ENCODE results near the gene CDSN. TPM values are rescaled to one million over a fixed set of nuclear protein-coding genes. Genes with fewer than 3 reads are reported as not detected.

The CDSN gene
- total and polyA plus RNA-seq, 7 experiments from 2014 or later, result not detected

- H3K27me3 Mint-ChIP-seq, result peaks cover 0 to 3% (median 0%) of the 10 kb centered on the region in 5 donors
- H3K36me3 ChIP-seq (ENCODE audit: control insufficient read depth in 2 of 3, insufficient read depth in 3 of 3, low read length in 3 of 3), result peaks cover 0 to 30% (median 0%) of the 10 kb centered on the region in 3 experiments
- no peaks in the 10 kb centered on the region for H3K9me3 ChIP-seq (ENCODE audit: control insufficient read depth in 2 of 3, low read length in 3 of 3)
- DNase-seq, result no peak
- H3K4me1 ChIP-seq (ENCODE audit: control insufficient read depth in 2 of 2, insufficient read depth in 2 of 2, low read length in 2 of 2), result peaks cover 0 to 5% of the 10 kb centered on the region in 2 donors
- peaks cover 0 to 3% (median 0%) of the 10 kb centered on the region in 11 donors for H3K9me3 Mint-ChIP-seq
- no peak overlapping the region for H3K4me3 ChIP-seq (ENCODE audit: low read length)
- no peaks in the 10 kb centered on the region for H3K27me3 ChIP-seq (ENCODE audit: control insufficient read depth in 2 of 2, insufficient read depth in 2 of 2, low read length in 2 of 2)
- intact Hi-C loops (cut with micrococcal nuclease), result no loop called here
- H3K27ac Mint-ChIP-seq, result no peak overlapping the region
- ChIA-PET CTCF (interaction anchor here (0.8 kb wide), 1 partner anchor 226 kb away, joined by 3 read pairs; no protein-coding TSS in a partner anchor), POLR2A (interaction anchor here (0.6 kb wide), 1 partner anchor 215 kb away, joined by 3 read pairs; no protein-coding TSS in a partner anchor)
- no peak overlapping the region for H3K4me3 Mint-ChIP-seq
- H3K36me3 Mint-ChIP-seq, result peaks cover 0 to 15% (median under 1%) of the 10 kb centered on the region in 5 donors
- no peak overlapping the region for H3K27ac ChIP-seq (ENCODE audit: low read depth, low read length)
- H3K4me1 Mint-ChIP-seq, result peaks cover 4 to 8% (median 7%) of the 10 kb centered on the region in 7 donors
- ATAC-seq, result no peak
These were observed 20.4 kb upstream of the CDSN start for GRCh38 chr6:31140643-31141042.

- DNase-seq (no peak), ATAC-seq (no peak)
- H3K4me1 ChIP-seq (ENCODE audit: control insufficient read depth in 2 of 2, insufficient read depth in 2 of 2, low read length in 2 of 2), result peaks cover 0 to 5% of the 10 kb centered on the region in 2 donors
- no peaks in the 10 kb centered on the region for H3K27me3 ChIP-seq (ENCODE audit: control insufficient read depth in 2 of 2, insufficient read depth in 2 of 2, low read length in 2 of 2)
- H3K27ac ChIP-seq (ENCODE audit: low read depth, low read length), result no peak overlapping the region
- no peaks in the 10 kb centered on the region for H3K9me3 ChIP-seq (ENCODE audit: control insufficient read depth in 2 of 3, low read length in 3 of 3)
- H3K36me3 ChIP-seq (ENCODE audit: control insufficient read depth in 2 of 3, insufficient read depth in 3 of 3, low read length in 3 of 3), result peaks cover 0 to 20% (median 0%) of the 10 kb centered on the region in 3 experiments
- H3K27me3 Mint-ChIP-seq, result peaks cover 0 to 3% (median 0%) of the 10 kb centered on the region in 5 donors
- H3K36me3 Mint-ChIP-seq, result peaks cover 0 to 8% (median 0%) of the 10 kb centered on the region in 5 donors
- H3K27ac Mint-ChIP-seq, result no peak overlapping the region
- H3K4me3 ChIP-seq (ENCODE audit: low read length), result no peak overlapping the region
- intact Hi-C loops (cut with micrococcal nuclease), result no loop called here
- H3K4me3 Mint-ChIP-seq, result peak overlapping the region in 1 of 10 donors; percentile 11
- ChIA-PET POLR2A (interaction anchor here (0.7 to 3.2 kb wide), 2 partner anchors 76 to 226 kb away, joined by 3 to 28 read pairs; no protein-coding TSS in a partner anchor), CTCF (interaction anchor here (0.9 to 3.3 kb wide), 3 partner anchors 31 to 227 kb away, joined by 3 to 26 read pairs (median 3); no protein-coding TSS in a partner anchor)
- peaks cover 0 to 1% (median 0%) of the 10 kb centered on the region in 11 donors for H3K9me3 Mint-ChIP-seq
- H3K4me1 Mint-ChIP-seq, result peaks cover 4 to 8% (median 7%) of the 10 kb centered on the region in 7 donors
These were observed 19.4 kb upstream of the CDSN start for GRCh38 chr6:31139599-31139998.

- Histone ChIP-seq H3K27ac (ENCODE audit: low read depth, low read length) (no peak within 1 kb of the TSS), H3K9me3 (ENCODE audit: control insufficient read depth in 2 of 3, low read length in 3 of 3) (no peaks in the 10 kb centered on the region), H3K4me3 (ENCODE audit: low read length) (no peak within 1 kb of the TSS), H3K4me1 (ENCODE audit: control insufficient read depth in 2 of 2, insufficient read depth in 2 of 2, low read length in 2 of 2) (peaks cover 0 to 5% of the 10 kb centered on the region in 2 donors), H3K27me3 (ENCODE audit: control insufficient read depth in 2 of 2, insufficient read depth in 2 of 2, low read length in 2 of 2) (no peaks in the 10 kb centered on the region), H3K36me3 (ENCODE audit: control insufficient read depth in 2 of 3, insufficient read depth in 3 of 3, low read length in 3 of 3) (peaks cover 0 to 15% (median 0%) of the 10 kb centered on the region in 3 experiments)
- ChIA-PET POLR2A (interaction anchor here (0.7 to 3.2 kb wide), 3 partner anchors 56 to 227 kb away, joined by 3 to 28 read pairs (median 3); no protein-coding TSS in a partner anchor), CTCF (interaction anchor here (0.6 to 3.3 kb wide), 9 partner anchors 13 to 237 kb away, joined by 3 to 26 read pairs (median 3); no protein-coding TSS in a partner anchor)
- intact Hi-C loops (cut with micrococcal nuclease), result no loop called here
- Mint-ChIP-seq H3K4me3 (peak within 1 kb of the TSS in 4 of 10 donors; percentile 11 to 79 (median 76)), H3K4me1 (peaks cover 4 to 8% (median 7%) of the 10 kb centered on the region in 7 donors), H3K36me3 (peaks cover 0 to 8% (median 0%) of the 10 kb centered on the region in 5 donors), H3K9me3 (peaks cover 0 to 1% (median 0%) of the 10 kb centered on the region in 11 donors), H3K27me3 (peaks cover 0 to 3% (median 0%) of the 10 kb centered on the region in 5 donors), H3K27ac (peak within 1 kb of the TSS in 3 of 9 donors; percentile 70 to 88 (median 71))
- ATAC-seq (no peak), DNase-seq (no peak)
These were observed 18.7 kb upstream of the CDSN start, which contains the start of gene PSORS1C2 for GRCh38 chr6:31138982-31139381. PSORS1C2 (minus strand) TSS chr6:31139066; CDS start chr6:31139026, 40 bp downstream.

GRCh38 chr6:31135710-31136109 lies 15.5 kb upstream of the CDSN start:
- H3K27ac ChIP-seq (ENCODE audit: low read depth, low read length), result no peak overlapping the region
- Mint-ChIP-seq H3K36me3 (no peaks in the 10 kb centered on the region), H3K27me3 (peaks cover 0 to 3% (median 0%) of the 10 kb centered on the region in 5 donors), H3K27ac (no peak overlapping the region), H3K4me1 (peaks cover 4 to 8% (median 7%) of the 10 kb centered on the region in 7 donors), H3K4me3 (no peak overlapping the region), H3K9me3 (peaks cover 0 to 1% (median 0%) of the 10 kb centered on the region in 11 donors)
- H3K4me1 ChIP-seq (ENCODE audit: control insufficient read depth in 2 of 2, insufficient read depth in 2 of 2, low read length in 2 of 2), result peaks cover 0 to 5% of the 10 kb centered on the region in 2 donors
- no peaks in the 10 kb centered on the region for H3K36me3 ChIP-seq (ENCODE audit: control insufficient read depth in 2 of 3, insufficient read depth in 3 of 3, low read length in 3 of 3)
- intact Hi-C loops (cut with micrococcal nuclease), result loop anchor here (2.0 kb wide), 3 partner anchors 23 to 305 kb away; partner anchors contain the start of gene TCF19 (in 1 of the 2)
- no peak overlapping the region for H3K4me3 ChIP-seq (ENCODE audit: low read length)
- DNase-seq, result no peak
- no peak for ATAC-seq
- H3K27me3 ChIP-seq (ENCODE audit: control insufficient read depth in 2 of 2, insufficient read depth in 2 of 2, low read length in 2 of 2), result no peaks in the 10 kb centered on the region
- ChIA-PET POLR2A (no interaction called here), CTCF (interaction anchor here (0.5 to 1.4 kb wide), 4 partner anchors 31 to 231 kb away, joined by 3 to 5 read pairs (median 4); no protein-coding TSS in a partner anchor)
- H3K9me3 ChIP-seq (ENCODE audit: control insufficient read depth in 2 of 3, low read length in 3 of 3), result no peaks in the 10 kb centered on the region

- H3K9me3 ChIP-seq (ENCODE audit: control insufficient read depth in 2 of 3, low read length in 3 of 3), result no peaks in the 10 kb centered on the region
- DNase-seq (no peak), ATAC-seq (no peak)
- ChIA-PET POLR2A (no interaction called here), CTCF (interaction anchor here (1.1 to 1.6 kb wide), 4 partner anchors 12 to 236 kb away, joined by 3 to 4 read pairs (median 3); no protein-coding TSS in a partner anchor)
- H3K4me1 ChIP-seq (ENCODE audit: control insufficient read depth in 2 of 2, insufficient read depth in 2 of 2, low read length in 2 of 2), result peaks cover 0 to 4% of the 10 kb centered on the region in 2 donors
- intact Hi-C loops (cut with micrococcal nuclease), result no loop called here
- H3K4me3 ChIP-seq (ENCODE audit: low read length), result no peak overlapping the region
- Mint-ChIP-seq H3K4me1 (peaks cover 9 to 12% (median 10%) of the 10 kb centered on the region in 7 donors), H3K27me3 (peaks cover 0 to 19% (median 5%) of the 10 kb centered on the region in 5 donors), H3K4me3 (no peak overlapping the region), H3K27ac (no peak overlapping the region), H3K36me3 (no peaks in the 10 kb centered on the region), H3K9me3 (peaks cover 0 to 1% (median 0%) of the 10 kb centered on the region in 11 donors)
- no peaks in the 10 kb centered on the region for H3K27me3 ChIP-seq (ENCODE audit: control insufficient read depth in 2 of 2, insufficient read depth in 2 of 2, low read length in 2 of 2)
- no peaks in the 10 kb centered on the region for H3K36me3 ChIP-seq (ENCODE audit: control insufficient read depth in 2 of 3, insufficient read depth in 3 of 3, low read length in 3 of 3)
- no peak overlapping the region for H3K27ac ChIP-seq (ENCODE audit: low read depth, low read length)
These were observed 12.6 kb upstream of the CDSN start for GRCh38 chr6:31132806-31133205.

- Mint-ChIP-seq H3K9me3 (no peaks in the 10 kb centered on the region), H3K27ac (peak overlapping the region in 1 of 9 donors; percentile 10), H3K36me3 (no peaks in the 10 kb centered on the region), H3K4me3 (no peak overlapping the region), H3K27me3 (peaks cover 0 to 17% (median 5%) of the 10 kb centered on the region in 5 donors), H3K4me1 (peaks cover 4 to 7% (median 6%) of the 10 kb centered on the region in 7 donors)
- no peak overlapping the region for H3K4me3 ChIP-seq (ENCODE audit: low read length)
- H3K36me3 ChIP-seq (ENCODE audit: control insufficient read depth in 2 of 3, insufficient read depth in 3 of 3, low read length in 3 of 3), result no peaks in the 10 kb centered on the region
- POLR2A ChIA-PET, result interaction anchor here (0.7 kb wide), 1 partner anchor 235 kb away, joined by 4 read pairs; no protein-coding TSS in a partner anchor
- H3K27me3 ChIP-seq (ENCODE audit: control insufficient read depth in 2 of 2, insufficient read depth in 2 of 2, low read length in 2 of 2), result no peaks in the 10 kb centered on the region
- no peaks in the 10 kb centered on the region for H3K9me3 ChIP-seq (ENCODE audit: control insufficient read depth in 2 of 3, low read length in 3 of 3)
- DNase-seq (no peak), ATAC-seq (no peak)
- intact Hi-C loops (cut with micrococcal nuclease), result no loop called here
- H3K27ac ChIP-seq (ENCODE audit: low read depth, low read length), result no peak overlapping the region
- CTCF ChIA-PET, result interaction anchor here (0.6 to 6.5 kb wide), 6 partner anchors 13 to 238 kb away, joined by 3 to 30 read pairs (median 4); no protein-coding TSS in a partner anchor
- no peaks in the 10 kb centered on the region for H3K4me1 ChIP-seq (ENCODE audit: control insufficient read depth in 2 of 2, insufficient read depth in 2 of 2, low read length in 2 of 2)
These were observed 11.3 kb upstream of the CDSN start for GRCh38 chr6:31131595-31131994.
